Islet precursor cell (in vitro differentiated cells): Measurements from ENCODE around the gene GRIK4.

Experiments
- DNase-seq: peaks from one replicate; pipeline ENCODE4 v3.0.0-alpha.2; 2018

The GRIK4 gene

DNA sequence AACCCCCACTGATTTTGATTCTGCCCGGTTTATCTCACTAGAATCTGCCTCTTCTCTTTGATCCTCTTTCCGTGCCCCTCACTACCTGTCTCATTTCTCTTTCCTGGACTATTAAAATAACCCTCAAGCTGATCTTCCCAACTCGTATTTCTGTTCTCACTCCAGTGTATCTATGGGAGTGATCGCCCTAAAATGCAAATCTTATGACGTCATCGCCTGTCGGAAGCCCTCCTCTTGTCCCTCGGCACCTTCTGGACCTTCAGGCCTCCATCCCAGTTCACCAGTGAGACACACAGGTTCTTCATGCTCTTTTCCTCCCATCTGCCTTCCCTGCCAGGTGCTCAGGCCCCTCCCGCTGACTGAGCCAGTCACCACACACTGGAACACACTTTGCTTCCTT is 277.8 kb downstream of the GRIK4 start:
- peak; percentile 25 for DNase-seq

DNA sequence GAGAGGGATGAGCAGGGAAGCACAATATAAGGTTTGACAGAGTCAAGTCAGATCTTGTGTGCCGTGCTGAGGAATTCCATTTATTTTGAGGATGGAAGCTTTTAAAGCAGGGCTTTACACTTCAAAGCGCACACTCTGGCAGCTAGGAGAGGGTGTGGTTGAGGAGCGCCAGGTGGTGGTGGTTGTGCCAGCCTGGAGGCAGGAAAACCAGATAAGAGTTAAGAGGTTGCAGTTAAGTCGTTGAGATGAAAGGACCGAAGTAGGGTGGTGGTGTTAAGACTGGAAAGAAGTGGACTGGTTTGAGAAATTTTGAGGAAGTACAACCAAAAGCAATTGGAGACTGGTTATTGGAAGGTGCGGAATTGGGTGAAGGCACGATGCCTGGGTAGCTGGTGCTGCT is 280.8 kb downstream of the GRIK4 start:
- DNase-seq: no peak

DNA sequence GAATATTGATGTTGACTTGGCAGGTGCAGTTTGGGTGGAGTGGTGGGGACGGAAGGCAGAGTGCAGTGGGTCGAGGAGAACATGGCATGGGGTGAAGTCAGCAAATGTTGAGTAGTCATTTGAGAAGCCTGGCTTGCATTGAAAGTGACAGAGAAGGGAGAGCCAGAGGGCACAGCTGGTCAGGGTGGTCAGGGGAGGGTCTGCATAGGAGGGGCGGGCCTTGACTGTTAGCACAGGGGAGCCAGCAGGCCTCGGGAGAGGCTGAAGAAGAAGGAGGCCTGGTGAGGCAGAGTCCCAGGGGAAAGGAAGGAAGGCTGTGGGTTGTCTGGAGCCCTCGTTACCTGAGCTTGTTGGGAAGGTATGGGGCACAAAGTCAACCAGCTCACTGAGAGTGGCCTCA is 281.6 kb downstream of the GRIK4 start:
- no peak for DNase-seq

DNA sequence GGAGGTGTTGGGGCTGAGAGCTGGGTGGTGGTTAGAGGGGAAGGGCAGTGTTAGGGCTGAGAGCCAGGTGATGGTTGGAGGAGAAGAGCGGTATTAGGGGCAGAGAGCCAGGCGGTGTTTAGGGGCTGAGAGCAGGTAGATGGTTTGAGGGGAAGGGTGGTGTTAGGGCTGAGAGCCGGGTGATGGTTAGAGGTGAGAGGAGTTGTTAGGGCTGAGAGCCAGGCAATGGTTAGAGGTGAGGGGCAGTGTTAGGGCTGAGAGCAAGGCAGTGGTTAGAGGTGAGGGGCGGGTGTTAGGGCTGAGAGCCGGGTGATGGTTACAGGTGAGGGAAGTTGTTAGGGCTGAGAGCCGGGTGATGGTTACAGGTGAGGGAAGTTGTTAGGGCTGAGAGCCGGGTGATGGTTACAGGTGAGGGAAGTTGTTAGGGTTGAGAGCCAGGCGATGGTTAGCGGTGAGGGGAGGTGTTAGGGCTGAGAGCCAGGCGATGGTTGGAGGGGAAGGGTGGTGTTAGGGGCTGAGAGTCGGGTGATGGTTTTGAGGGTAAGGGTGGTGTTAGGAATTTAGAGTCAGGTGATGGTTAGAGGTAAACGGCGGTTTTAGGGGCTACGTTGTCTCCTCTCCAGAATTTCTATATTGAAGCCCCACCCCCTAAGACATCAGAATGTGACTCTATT is 282.4 kb downstream of the GRIK4 start:
- no peak for DNase-seq

DNA sequence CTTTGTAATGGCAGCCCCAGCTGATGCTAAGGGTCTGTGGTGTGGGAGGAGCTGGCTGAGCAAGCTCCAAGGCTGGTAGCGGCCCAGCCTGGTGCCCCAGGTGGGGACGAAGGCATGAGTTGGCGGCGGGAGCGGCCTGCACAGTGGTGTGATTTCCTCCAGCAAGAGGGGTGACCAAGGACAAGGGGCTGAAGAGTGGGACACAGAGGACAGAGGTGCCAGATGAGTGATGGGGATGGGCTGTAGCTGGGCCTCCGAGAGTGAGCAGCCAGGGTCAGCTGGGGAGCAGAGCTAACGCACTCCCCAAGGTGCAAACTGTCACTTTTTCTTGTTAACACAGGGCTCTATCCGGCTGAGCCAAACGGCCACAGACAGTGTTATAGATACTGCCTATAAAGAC is 283.2 kb downstream of the GRIK4 start:
- no peak for DNase-seq

DNA sequence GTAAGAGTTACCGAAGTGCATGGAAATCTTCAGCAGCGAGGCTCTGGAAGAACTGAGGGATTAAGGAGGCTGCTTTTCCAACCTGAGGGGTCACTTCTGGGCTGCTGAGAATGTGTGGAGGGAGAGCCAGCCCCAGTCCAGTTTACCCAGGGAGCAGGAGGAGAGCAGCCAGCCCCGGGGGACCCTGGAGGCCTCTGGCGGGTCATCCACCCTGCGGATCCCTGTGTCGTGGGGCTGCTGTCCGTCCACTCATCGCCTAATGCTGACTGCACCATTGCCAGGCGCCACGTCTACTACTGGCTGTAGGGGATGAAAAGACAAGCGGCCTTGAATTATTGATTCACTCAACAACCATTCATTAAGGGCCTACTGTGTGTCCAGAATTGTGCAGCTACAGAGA is 283.6 kb downstream of the GRIK4 start:
- DNase-seq: no peak

DNA sequence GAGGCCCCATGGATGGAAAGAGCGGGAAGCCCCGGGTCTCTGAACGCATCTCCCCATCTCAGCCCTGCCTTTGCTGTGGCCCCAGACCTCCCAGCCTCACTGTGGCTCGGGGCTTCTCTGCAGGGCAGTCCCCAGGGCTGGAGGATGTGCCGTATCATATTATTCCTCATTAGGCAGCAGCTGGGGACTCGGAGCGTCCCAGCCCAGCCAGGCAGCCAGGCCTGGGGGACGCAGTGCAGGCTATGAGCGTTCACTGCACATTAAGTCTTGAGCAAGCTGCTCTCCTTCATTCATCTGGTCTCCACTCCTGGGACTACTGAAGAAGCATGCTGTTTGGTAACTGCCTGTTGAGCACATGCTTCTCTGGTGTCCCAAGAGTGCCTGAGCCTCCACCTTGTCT is 285.6 kb downstream of the GRIK4 start:
- no peak for DNase-seq

DNA sequence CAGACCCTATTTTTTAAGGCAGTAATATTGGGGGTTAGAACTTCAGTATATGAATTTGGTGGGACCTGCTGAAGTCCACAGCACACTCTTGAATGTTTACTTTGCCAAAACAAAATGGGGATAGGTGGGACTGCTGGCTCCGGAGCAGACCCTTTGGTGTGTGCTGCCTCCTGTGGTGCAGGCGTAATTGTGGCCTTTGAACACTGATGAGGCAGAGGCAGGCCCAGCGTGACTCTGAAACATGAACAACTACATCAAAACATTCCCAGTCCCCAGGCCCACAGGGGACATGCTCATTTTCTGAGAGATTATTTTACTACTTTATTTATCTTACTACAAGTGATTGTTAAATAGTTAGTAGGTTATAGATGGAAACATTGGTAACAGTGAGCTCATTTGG is 287.3 kb downstream of the GRIK4 start:
- DNase-seq: no peak

DNA sequence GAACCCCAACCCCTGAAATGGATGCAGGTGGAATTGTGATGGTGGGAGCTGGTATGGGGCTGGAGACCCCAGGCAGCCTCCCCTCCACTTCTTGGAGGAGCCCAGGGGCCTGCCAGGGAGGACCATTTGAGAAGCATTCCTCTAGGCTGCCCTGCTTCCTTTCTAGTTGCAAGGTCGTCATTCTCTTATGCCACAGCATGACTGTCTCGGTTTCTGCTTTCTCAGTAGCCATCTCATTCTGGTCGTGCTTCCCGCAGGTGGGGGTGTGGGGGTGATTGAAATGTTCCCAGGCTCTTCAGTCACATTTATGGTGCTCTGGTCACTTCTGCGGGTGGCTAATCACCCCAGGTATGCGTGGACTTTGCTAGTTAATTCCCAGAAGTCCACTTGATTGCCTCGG is 288.7 kb downstream of the GRIK4 start:
- DNase-seq: no peak

DNA sequence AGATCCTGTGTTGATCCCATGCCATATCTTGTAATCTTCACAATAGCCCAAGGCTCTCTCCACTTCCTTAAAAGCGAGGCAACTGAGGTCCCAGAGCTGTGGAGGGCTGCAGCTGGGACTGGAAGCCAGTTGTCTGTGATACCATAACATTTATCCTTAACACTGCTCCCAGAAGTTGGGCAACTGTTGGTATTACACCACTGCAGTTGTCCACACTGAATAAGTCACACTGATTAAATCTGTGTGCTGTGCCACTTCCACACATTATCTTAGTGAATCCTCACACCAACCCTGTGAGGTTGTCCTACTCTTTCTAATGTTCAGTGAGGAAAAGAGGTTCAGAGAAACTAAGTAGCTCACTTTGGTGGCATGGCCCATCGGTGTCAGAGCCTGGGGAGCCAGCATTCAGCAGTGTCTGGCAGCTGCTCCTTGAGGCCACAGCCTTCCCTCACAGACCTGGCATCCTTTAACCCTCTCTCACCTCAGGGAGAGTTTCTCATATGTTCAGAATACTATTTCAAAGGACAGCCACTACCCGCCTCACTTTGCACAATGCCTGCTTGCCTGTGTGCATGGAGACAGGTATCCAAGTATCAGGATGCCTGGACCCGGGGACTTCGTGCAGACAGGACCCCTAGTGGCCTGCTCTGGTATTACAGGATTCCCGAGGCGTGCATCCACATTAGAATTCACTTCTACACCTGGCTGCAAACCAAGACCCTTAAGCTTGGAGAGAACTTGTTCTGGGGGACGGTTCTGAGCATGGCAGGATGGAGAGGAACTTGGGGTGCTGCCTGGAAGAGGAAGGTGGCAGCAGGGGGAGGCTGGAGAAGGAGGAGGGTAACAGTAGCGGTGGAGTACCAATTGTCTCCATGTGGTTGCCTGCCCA is 290.5 kb downstream of the GRIK4 start:
- peak; percentile 81 for DNase-seq

DNA sequence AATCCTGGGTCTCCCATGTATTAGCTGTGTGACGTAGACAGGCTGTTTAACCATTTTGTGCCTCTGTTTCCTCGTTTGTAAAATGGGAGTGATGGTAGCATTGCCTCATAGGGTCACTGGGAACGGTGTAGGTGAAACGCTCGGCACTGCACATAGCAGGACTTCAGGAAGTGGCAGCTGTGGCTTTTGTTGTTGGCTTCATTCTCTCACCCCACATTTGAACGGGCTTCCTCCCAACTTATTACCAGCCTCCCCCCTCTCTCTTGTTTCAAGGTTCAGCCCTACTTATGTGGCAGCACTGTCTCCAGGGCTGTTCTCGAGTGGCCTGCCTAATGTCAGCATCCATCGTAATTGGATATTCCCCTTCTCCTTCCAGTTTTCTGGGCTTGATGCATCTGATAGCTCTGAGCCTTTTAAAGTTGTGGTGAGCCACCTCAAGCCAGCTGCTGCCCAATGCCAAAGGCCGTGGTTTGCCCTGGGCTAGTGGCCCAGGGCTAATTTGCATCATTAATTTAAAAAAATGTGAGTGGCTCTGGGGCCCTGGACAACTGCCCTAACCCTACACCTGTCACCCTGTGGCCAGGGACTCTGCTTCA is 294.5 kb downstream of the GRIK4 start:
- DNase-seq: no peak

DNA sequence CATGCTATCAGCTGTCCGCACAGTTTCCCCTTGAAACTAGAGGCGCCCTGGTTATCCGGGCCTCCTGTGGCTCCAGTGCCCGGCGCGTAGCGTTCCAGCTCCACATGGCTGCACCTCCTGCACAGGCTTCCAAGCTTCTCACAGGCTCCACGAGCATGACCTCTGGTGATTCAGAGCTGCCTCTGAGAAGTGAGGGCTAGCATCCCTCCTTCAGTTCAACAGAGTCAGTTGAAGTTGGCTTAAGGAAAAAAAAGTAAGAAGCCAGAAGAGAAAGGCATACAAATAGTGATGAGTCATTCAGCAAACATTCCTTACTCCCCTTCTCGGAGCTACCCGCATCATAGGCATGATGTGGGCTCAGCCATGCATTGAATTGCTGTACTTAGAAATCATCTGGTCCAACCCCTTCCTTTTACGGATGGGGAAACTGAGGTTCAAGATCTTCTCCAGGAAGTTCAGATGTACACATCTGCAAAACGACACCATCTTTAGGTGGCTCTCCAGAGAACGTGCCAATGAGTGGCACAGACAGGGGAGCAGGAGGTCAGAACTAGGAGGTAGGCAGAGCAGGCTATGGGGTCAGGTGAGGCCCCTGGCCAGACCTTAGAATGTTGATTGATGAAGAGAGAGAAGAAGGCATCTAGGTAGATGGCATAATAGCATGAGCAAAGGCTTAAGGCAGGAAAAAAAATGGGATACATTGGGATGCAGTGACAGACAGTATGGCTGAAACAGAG is 296.0 kb downstream of the GRIK4 start:
- DNase-seq: peak; percentile 88

DNA sequence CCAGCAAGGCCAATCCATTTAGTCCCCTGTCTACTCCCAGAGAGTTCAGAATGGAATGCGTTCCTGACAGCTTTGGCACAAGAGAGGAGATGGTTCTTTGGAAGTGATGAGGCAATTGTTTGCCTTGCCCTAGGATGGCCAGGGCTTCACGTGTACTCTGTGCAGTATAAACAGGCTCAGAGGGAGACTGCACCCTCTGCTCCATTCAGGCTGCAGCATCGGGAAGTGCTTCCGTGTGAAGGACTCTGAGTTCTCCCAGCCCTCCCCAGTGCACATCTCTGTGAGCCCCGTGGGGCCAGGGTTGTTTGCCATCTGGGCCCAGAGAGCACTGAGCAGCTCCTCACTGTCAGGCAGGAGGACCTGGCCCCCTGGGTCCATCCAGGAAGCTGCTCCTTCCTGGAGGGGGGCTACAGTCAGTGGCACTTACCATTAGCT is 297.1 kb downstream of the GRIK4 start:
- DNase-seq: no peak

DNA sequence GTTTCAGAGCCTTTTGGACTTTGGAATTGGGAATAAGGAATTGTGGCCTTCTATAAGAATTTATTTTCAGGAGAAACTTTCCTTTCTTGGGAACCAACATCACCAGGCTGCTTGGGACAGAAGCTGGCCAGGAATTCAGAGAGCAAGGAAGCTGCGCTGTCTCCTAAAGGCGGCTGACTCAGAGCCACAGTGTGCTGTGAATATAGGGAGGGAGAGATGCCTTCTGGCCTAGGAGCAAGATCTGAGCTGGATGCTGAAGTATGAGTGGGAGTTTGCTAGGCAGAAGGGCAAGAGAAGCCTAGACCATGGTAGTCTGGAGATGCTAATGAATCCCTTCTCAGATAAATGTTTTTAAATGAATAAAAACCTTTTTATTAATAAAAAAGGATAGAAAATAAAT is 298.7 kb downstream of the GRIK4 start:
- DNase-seq: no peak

DNA sequence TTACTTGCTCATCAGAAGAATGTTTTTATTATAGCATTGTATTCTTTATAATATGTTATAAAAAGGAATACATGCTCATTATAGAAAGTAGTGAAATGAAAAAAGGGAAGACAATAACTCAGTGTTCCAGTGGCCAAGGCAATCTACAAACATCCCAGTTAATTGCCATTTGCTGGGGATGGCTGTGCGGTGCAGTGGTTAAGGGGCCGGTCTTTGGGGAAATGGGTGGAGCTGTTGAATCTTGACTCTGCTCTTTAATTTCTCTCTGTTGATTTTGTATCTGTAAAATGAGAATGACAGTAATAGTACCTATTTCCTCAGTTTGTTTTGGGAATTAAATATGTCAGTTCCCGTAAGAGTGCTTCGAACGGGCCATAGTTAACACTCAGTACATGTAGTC is 299.7 kb downstream of the GRIK4 start:
- no peak for DNase-seq

DNA sequence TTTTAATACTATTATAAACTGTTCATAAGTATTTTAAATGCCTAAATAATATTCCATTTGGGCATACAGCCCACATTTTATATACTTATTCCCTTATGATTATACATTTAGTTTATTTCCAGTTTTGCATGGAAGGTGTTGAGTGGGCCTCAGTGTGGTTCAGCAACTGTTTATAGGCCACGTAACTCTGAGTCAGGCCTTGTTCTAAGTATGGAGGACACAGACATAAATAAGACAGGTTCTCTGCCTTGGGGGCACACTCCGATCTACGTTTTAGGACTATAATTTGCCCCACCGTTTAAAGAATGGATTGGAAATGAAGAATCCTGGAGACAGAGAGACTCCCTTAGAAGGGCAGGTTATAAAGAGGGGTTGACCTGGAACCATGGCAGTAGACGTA is 300.2 kb downstream of the GRIK4 start:
- DNase-seq: no peak

DNA sequence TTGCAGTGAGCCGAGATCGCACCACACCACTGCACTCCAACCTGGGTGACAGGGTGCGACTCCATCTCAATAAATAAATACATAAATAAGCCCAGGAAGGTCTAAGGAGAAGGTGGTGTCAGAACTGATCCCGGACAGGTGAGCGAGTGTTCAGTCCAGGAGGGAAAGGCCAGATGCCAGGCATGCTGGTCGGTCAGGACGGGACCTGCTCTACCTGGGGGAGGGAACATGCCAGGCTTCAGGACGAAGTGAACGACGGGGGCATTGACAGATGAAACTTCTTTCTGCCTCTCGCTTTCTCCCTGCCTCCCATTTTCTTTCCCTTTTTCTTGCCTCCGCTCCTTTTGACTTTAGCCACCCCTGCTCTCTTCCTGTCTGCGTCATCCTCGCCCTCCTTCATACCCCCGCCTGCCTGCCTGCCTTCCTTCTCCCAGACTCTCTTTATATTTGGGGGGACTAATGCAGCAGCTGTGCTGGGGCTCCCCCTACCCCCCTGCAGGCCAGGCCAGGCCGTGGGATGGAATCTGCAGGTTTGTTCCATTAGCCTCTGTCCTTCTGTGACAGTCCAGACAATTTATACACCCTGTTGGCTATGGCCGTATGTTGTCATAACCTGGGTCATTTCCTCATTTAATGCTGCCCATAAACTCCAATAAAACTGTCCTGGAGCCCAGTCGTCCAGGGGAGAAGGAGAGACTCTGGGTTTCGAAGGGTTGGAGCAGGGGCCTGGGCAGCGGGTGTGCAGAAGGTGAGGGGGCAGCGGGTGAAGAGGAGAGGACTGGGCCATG is 303.2 kb downstream of the GRIK4 start:
- no peak for DNase-seq

DNA sequence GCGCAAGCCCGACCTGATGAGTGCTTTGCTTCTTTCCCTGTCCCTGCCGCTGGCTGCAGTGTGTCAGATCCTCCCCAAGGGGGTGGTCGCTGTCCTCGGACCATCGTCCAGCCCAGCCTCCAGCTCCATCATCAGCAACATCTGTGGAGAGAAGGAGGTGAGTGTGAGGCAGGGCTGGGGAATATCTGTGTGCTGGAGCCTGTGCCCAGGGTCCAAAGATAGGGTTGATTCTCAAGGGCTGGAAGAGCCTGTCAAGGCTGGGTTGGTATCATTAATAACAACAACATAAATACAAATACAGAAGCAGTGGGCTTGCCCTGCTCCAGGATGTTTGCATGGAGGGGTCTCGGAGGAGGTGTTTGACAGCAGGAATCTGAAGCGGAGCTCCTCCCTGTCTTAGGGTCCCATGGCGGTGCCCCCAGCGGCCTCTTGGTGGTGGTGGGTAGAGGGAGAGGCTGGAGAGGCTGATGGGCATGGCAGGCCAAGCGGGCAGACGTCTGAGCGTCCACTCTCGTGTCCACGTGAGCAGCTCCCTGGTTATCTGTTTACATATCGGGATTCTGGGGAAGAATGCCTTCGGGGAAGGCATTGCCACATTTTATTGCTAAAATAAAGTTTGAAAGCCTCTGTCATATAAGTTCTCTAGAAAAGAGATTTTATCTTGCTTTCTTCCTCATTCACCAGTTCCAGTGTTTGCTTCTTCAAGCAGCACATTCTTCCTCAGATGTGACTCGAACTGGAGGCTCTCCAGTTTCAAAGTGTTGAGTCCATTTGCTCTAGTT is 304.0 kb downstream of the GRIK4 start:
- no peak for DNase-seq

DNA sequence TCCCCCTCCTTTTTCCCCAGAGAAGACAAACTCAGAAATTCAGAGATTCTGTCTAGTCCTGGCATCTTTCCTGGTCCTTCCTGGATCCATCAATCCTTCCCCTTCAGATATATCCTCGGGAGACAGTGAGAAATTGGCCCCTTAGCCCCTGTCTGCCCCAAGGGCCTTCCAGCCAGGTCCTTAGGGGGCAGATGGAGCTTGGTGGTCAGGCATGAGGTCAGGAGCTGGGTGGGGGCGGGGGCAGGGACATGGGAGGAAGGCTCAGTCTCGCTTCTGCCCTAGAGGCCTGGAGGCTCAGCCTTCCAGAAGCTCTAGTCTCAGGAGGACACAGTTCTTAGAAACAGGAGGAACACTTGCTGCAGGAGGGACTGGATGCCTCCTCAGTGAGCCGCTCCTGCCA is 304.6 kb downstream of the GRIK4 start:
- DNase-seq: no peak

DNA sequence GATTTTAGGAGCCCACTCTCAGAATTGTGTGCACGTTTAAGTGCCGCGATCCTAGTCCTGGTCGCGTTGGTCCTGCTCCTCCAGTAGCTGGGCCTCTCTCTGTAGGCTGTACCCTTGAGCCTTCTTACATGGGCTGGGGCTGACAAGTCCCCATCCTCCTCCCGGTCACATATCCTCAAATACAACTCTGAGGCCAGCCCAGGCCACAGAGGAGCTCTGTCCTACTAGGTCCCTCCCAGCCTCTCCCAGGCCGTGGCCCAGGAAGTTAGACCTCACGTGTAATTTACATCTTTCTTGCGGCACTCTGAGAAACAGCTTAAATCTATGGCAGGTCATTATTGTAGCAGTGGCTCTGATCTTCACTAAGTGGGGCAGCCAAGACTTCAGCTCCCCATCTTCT is 305.2 kb downstream of the GRIK4 start:
- DNase-seq: no peak

DNA sequence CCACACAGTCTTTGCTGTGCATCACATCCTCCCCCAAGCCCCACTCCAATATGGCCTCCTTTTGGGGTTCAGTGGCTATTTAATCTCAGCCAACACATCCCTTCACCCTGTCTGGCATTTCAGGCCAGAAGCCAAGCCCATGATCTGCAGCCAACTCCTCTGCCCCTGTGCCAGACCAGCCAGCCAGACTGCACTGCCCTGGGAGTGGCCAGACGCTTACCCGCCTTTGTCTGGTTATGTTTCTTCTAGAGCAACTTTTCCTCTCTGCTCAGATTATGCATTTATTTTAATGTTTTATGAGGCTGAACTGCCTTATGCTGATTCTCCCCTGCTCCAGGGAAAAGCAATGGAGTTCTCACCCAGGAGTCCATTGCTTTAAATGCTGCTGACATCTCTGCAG is 305.6 kb downstream of the GRIK4 start:
- no peak for DNase-seq

DNA sequence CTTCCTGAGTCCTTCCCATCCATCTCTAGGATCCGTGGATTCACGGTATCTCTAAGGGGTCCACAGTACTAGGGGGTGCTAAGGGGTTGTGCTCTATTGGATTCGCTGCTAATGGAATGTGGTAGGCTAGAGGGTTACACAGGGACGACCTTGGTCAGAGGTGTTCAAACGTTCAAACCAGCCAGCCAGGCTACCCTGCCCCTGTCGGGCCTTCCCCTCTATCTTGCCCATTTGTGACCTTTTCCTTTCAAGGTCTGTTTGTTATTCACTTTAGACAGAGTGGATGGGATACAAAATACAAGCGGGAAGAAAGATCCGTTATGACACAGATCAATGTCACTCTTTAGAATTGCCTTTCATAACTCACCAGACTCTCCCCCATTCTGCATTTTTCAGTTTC is 306.5 kb downstream of the GRIK4 start:
- DNase-seq: no peak
